Mucosa of stomach (tissue), 1 donor: ENCODE data around the gene YPEL4.

Source experiments
- H3K27me3 ChIP-seq: one replicate; pipeline ENCODE4 v1.7.0; 2013; ENCODE audit warnings: mild to moderate bottlenecking, low read length; ENCODE audit not compliant: control insufficient read depth, insufficient read depth
- H3K36me3 ChIP-seq: one replicate; pipeline ENCODE4 v1.7.0; 2013; ENCODE audit warnings: low read length; ENCODE audit not compliant: control insufficient read depth, insufficient read depth
- H3K4me1 ChIP-seq: one replicate; pipeline ENCODE4 v1.7.0; 2013; ENCODE audit warnings: mild to moderate bottlenecking, low read length; ENCODE audit not compliant: control insufficient read depth, insufficient read depth
- H3K4me3 ChIP-seq: one replicate; pipeline ENCODE4 v1.7.0; 2013; ENCODE audit warnings: low read length
- H3K9ac ChIP-seq: one replicate; pipeline ENCODE4 v1.7.0; 2013; ENCODE audit warnings: mild to moderate bottlenecking, low read length, moderate library complexity
- H3K9me3 ChIP-seq: one replicate; pipeline ENCODE4 v1.7.0; 2013; ENCODE audit warnings: mild to moderate bottlenecking, low read length, moderate library complexity; ENCODE audit not compliant: control insufficient read depth
- donor health status: Pancreatic carcinoma.

YPEL4 gene

DNA sequence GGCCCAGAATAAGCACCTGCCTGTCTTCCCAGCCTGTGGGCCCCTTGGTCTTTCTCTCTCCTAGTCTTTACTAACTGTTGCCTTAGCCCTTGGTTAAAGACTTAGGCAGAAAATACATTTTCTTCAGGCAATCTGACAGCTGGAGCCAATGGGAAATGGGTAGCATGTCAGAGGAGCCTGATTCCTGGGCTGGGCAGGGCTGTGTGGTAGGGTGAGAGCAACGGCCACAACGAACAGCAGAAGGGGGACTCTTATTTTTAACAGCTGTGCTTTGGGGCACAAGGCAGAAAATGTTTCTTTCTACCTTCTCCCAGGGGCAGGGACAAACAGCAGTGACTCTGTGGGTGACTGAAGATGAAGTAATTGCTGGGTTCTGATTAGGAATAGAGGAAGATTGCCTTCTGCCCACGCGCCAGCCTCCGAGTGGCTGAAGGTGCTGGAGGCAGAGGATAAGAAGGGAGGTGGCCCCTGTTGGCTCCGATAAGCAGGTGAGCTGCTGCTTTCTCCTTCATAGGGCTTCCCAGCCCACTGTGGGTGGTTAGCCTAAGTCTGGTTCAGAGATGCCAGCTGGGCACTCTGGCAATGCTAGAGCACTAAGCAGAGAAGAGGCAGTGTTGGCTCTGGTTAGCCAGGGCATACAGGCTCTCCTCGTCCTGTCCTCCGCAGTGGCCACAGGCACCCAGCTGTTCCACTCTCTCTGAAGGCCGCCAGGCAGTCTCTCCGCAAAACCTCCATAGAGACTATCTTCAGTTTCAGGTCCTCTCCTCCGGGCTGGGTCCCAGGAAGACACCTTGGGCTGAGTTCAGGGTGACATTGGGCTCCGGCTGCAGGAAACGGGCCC lies 1.5 kb downstream of the YPEL4 start:
- Histone ChIP-seq H3K36me3 (no peaks in the 10 kb centered on the region), H3K9me3 (no peaks in the 10 kb centered on the region), H3K4me1 (peaks cover 38% of the 10 kb centered on the region), H3K27me3 (peaks cover 56% of the 10 kb centered on the region), H3K4me3 (no peak overlapping the region), H3K9ac (no peak overlapping the region)

DNA sequence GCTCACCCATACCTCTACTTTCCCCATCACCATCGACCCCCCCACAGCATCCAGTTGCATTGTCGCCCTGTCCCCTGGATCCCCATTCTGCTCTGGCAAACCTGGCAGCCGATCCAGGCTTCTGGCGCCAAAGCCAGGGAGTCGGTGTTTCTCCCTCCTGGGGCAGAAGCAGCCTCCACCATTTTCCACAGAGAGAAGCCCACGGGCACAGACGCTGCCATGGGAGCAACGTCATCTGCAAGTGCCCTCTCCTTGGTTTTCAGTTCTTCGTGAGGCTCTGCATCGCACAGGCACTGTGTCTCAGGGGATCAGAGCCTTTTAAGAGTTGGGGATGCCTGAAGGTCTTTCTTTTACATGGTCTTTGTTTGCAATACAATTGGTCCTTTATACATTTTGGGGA lies 2.3 kb downstream of the YPEL4 start:
- H3K9me3 ChIP-seq, result no peaks in the 10 kb centered on the region
- no peak overlapping the region for H3K9ac ChIP-seq
- H3K36me3 ChIP-seq, result no peaks in the 10 kb centered on the region
- peaks cover 38% of the 10 kb centered on the region for H3K4me1 ChIP-seq
- peaks cover 56% of the 10 kb centered on the region for H3K27me3 ChIP-seq
- H3K4me3 ChIP-seq, result no peak overlapping the region

DNA sequence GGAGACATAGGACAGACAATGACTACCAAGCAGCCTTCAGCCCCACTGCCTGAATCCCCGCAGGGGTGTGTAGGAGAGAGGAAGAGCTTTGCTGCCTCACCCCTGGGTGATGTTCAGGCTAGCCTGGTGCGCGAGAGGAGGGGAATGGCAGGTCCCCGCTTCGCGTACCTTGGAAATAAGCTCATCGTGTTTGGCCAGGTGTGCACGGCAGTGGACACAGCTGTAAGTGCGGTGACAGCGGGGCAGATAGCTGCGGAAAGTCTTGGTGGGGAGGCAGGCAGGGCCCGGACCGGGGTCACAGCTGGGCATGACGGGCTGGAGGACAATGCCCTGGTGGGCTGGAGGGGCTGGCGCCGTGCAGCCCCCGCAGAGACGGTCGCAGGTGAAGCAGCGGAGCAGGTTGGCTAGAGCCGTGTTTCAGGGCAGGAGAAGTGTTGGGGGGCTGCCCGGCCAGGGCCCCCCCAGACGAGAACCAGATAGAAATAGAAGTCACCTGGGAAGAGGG lies 2.9 kb downstream of the YPEL4 start:
- no peaks in the 10 kb centered on the region for H3K36me3 ChIP-seq
- H3K9ac ChIP-seq, result no peak overlapping the region
- peaks cover 38% of the 10 kb centered on the region for H3K4me1 ChIP-seq
- no peaks in the 10 kb centered on the region for H3K9me3 ChIP-seq
- no peak overlapping the region for H3K4me3 ChIP-seq
- H3K27me3 ChIP-seq, result peaks cover 56% of the 10 kb centered on the region

DNA sequence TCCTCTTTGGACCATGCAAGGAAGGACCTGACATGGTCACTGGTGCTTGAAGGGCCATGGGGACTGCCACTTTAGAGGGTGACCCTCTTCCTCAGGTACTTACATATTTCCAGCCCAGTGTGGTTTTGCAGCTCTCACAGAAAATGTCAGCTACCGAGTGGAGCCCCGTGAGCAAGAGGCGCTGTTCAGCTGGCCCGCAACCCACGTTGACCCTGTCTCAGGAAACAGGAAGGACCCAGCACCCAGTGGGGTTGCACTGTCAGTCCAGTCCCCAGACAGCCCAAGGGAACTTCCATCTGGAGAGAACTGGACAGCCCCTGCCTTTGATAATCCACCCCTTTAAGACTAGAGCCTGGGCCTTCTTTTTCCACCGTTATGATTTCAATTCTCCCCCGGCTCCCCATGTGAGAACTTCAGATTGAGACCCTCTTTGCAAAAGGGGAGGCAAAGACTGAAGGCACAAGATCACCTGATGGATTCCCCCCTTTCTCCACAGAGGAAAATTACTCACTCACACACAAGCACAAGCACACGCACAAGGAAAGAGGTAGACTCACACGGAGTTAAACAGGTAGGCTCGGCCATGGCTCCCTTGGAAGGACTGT lies 3.4 kb downstream of the YPEL4 start:
- Histone ChIP-seq H3K36me3 (no peaks in the 10 kb centered on the region), H3K9ac (no peak overlapping the region), H3K4me1 (peaks cover 38% of the 10 kb centered on the region), H3K27me3 (peaks cover 56% of the 10 kb centered on the region), H3K4me3 (no peak overlapping the region), H3K9me3 (no peaks in the 10 kb centered on the region)

DNA sequence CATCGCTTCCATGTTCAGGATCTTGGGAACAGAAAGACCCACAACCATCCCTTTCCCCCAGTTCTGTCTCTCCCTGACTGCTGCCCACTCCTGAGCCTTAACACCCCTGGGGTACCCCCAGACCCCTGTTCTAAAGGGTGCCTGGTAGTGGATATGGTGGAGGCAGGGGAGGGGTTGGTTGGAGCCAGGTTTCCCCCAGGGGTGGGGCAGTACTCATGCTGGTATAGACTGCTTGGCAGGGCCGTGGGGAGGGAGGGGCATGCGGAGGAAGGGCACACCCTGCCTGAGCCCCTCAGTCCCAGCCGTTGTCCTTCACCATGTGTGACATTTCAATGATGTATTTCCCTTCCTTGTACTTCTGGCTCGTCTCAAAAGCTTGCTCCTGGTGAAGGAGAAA lies 4.0 kb downstream of the YPEL4 start:
- H3K27me3 ChIP-seq, result peaks cover 55% of the 10 kb centered on the region
- no peaks in the 10 kb centered on the region for H3K36me3 ChIP-seq
- H3K9me3 ChIP-seq, result no peaks in the 10 kb centered on the region
- H3K4me3 ChIP-seq, result no peak overlapping the region
- H3K4me1 ChIP-seq, result peaks cover 38% of the 10 kb centered on the region
- H3K9ac ChIP-seq, result no peak overlapping the region

DNA sequence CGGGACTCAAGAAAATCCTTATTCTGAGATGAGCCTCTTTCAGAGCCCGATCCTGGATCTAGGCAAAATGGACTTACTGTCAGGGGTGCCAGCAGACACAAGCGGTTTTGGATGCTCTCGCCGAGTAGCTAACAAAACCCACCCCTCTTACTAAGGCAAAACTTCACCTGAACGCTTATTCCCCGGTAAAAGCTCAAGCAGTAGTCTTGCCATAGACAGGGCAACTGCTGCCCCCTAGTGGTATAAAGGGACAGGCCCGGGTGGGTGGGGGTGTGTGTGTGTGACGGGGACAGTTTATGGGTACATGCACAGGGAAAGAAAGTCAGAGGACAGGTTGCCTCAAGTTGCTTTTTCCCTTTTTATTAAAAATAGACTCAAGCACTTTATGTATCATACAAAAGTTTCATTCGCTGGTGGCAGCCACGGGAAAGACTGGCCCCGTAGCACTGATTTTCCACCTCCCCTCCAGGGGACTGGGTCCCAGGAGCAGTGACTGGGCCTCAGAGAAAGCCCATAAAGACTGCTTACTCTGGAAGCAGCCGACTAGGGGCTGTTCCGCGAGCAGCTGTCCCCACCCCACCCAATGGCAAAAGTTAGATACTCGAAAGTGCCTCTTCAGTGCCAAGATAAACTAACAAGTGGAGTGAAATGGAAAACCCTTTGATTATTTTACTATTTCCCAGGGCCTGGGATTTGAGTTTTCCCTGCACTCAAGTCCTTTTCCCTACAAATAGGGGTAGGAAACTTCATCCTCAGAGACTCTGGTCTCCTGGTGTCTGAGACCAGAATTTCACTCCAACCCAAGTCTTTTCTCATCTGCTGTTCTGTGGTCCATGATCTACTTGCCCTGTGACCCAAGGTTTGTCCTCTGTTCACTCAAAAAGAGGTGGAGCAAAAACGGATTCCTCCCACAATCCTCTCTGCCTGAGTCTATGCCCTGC lies 4.7 kb downstream of the YPEL4 start:
- H3K27me3 ChIP-seq, result peaks cover 48% of the 10 kb centered on the region
- H3K36me3 ChIP-seq, result no peaks in the 10 kb centered on the region
- peaks cover 38% of the 10 kb centered on the region for H3K4me1 ChIP-seq
- no peaks in the 10 kb centered on the region for H3K9me3 ChIP-seq
- no peak overlapping the region for H3K9ac ChIP-seq
- no peak overlapping the region for H3K4me3 ChIP-seq

DNA sequence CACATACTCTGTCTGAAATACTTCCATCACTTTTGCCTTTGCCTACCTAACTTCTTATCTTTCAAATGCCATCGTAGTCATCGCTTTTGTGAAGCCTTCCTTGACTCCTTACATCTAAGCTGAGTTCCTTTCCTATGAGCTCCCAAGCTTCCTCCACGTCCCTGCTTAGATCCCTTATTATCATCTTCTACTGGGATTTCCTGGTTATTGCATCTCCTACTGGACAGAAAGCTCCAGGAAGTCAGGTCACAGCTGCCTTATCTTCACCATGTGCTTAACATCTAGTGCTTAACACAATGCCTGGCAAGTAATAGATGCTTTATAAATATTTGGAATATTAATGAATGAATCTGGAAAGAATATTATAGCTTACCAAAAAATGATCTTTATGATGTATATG lies 5.9 kb downstream of the YPEL4 start:
- Histone ChIP-seq H3K4me1 (peaks cover 35% of the 10 kb centered on the region), H3K9me3 (no peaks in the 10 kb centered on the region), H3K27me3 (peaks cover 42% of the 10 kb centered on the region), H3K36me3 (no peaks in the 10 kb centered on the region), H3K4me3 (no peak overlapping the region), H3K9ac (no peak overlapping the region)

DNA sequence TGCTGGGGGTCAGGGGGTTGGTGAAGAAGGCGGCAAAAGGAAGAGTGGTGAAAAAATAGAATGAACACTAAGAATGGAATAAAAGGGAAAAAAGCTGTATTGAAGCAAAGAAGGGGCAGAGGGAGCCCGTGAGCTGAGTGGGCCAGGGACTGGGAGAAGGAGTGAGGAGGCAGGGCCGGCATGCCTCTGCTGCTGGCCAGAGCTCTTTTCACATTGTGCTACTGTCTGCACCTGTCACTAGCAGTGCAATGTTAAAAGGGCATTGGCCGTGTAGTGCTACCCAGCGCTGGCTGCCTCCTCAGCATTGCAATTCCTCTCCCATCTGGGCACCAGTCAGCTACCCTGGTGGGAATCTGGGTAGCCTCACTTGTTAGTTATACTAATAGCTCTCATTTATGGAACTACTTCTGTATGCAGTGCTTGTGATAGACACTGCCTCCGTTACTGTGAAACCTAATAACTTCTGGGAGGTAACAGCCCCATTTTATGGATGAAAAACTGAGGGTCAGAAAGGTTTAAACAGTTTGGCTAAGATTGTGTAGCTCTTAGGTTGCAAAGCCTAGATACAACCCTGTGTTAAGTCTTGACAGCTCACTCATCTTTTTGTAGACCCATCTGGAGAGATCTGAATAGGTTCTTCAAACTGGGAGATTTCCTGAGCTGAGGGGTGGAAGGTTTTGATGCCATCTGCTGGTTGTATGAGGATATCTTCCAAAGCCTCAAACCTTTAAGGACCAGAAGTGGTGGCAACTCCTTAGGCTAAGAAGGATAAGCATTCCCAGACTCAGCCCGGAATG lies 8.5 kb downstream of the YPEL4 start:
- H3K4me1 ChIP-seq, result peaks cover 28% of the 10 kb centered on the region
- H3K27me3 ChIP-seq, result peaks cover 28% of the 10 kb centered on the region
- no peak overlapping the region for H3K4me3 ChIP-seq
- no peaks in the 10 kb centered on the region for H3K9me3 ChIP-seq
- no peak overlapping the region for H3K9ac ChIP-seq
- no peaks in the 10 kb centered on the region for H3K36me3 ChIP-seq

DNA sequence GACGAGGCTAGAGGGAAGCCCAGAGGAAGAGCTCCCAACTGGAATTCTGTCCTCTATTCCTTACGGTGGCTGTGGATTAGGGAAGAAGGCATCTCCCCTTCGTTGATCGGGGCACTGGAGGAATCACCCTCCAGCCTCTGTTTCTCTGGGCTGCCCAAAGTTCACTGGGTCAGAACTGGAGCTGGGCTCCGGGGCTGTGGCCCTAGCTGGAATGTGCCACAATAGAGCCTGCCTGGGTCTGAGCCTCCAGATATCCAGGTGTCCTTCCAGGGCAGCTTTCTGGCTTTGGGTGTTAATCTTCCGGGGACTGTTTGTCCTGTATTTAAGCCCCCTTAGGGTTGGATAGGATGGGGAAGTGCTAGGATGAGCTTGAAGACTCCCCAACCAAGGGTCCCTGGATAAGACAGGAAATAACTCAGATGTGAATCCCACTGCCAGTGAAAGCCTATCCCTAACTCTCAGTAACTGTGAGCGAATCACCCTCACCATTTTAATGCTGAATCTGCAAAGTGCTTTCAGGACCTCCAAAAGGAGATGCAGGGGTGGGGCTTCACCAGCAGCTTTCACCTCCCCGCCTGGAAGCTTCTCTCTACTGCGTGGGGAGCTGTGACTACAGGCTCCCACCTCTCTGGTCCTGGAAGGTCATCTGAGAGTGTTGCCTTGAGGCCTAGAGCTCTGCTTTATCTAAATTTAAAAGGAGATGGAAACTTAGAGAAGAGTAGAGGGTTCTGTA lies 9.5 kb downstream of the YPEL4 start:
- H3K9ac ChIP-seq, result no peak overlapping the region

DNA sequence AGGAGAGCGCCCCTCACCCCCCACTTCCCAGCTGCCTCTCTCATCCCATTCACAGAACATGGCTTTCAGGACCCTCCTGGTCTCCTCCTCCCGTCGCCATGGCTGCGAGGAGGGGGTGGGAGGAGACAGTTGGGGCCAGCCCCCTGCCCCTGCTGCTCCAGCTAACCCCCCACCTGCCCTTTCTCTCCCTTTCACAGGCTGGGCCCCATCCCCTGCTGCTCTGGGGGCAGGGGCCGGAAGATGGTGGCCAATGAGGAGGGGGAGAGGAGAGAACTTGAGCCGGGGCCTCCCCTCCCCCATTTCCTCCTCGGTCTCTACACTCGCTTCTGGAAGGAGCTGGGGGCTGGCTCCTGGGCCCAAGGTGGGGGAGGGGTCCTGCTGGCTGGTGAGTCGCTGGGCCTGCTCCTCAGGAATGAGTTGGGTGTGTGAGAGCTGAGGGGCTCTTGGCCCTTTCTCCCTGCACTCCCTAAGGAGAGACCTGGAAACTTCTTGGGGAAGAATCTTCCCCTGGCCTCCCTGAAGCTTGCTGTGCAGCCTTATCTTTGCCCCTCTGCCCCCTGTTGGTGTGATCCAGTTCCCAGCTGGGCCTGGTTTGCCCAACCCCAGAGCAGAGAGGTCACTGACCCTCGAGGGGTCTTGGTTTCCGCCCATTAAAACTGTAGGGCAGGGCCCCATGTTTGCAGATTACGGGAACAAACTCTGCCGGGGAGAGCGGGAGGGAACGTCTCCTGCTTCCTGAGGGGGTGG lies 10.2 kb downstream of the YPEL4 start:
- Histone ChIP-seq H3K9ac (no peak overlapping the region), H3K4me1 (peaks cover 13% of the 10 kb centered on the region), H3K9me3 (no peaks in the 10 kb centered on the region), H3K36me3 (no peaks in the 10 kb centered on the region), H3K4me3 (no peak overlapping the region), H3K27me3 (peaks cover 21% of the 10 kb centered on the region)

More for the DNA sequence above, 9.5 kb downstream of the YPEL4 start:
- Histone ChIP-seq H3K4me3 (no peak overlapping the region), H3K4me1 (peaks cover 19% of the 10 kb centered on the region), H3K9me3 (no peaks in the 10 kb centered on the region), H3K36me3 (no peaks in the 10 kb centered on the region), H3K27me3 (peaks cover 18% of the 10 kb centered on the region)
